GM11168 (cell line): ENCODE results near the gene KRTAP3-3.
"Not testable (repeated sequence)": the region's sequence is repeated elsewhere in the genome, so short reads cannot be mapped to it uniquely, and the experiment has no call there.

Experiments used
- in situ Hi-C: fragments of 300-500 bp; cut with MboI; formaldehyde crosslinking; loops from one replicate; pipeline ENCODE4 v1.12.0; 2022; ENCODE audit warnings: low sequenced_read_pairs; ENCODE audit not compliant: unreplicated experiment

KRTAP3-3 gene

DNA sequence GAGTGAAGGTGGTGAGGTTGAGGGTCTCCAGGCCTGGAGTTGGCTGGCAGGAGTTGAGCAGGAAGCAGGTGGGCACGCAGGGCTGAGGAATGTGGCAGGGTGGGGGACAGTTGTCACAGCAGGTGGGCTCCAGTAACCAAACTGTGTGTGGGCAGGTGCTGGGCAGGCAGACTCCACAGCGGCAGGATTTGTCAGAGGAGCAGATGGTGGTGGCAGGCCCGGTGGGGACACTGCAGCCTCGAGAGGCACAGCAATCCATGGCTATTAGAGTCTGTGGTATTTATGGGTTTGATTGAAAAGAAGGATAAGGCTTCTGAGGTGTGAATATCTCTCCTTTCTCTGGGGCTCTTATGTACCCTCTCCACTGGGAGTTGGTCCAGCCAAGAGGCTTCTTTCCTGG lies at the start of gene KRTAP3-3:
KRTAP3-3 (minus strand) TSS at position 326 of the 400 bp plus-strand sequence; CDS start at position 259, 67 bp downstream.
- in situ Hi-C loops, result no loop called here

DNA sequence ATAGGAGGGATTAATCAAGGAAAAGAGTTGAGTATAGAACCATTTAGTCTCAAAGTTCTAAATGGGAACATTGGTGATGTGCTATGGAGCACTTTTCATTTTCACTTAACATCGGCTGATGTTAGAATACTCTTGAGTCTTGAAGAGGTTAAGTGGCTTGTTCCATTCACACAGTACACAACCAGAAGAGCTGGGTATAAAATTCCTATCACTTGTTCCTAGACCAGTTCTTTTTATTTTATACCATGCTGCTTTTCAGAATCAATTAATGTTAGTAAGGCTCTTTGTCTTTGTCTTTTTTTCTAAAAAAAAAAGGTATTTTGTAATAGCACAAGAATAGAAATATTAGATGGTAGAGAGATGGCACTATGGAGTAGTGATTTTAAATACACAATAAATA lies 49.0 kb upstream of the KRTAP3-3 start:
- in situ Hi-C loops, result no loop called here

DNA sequence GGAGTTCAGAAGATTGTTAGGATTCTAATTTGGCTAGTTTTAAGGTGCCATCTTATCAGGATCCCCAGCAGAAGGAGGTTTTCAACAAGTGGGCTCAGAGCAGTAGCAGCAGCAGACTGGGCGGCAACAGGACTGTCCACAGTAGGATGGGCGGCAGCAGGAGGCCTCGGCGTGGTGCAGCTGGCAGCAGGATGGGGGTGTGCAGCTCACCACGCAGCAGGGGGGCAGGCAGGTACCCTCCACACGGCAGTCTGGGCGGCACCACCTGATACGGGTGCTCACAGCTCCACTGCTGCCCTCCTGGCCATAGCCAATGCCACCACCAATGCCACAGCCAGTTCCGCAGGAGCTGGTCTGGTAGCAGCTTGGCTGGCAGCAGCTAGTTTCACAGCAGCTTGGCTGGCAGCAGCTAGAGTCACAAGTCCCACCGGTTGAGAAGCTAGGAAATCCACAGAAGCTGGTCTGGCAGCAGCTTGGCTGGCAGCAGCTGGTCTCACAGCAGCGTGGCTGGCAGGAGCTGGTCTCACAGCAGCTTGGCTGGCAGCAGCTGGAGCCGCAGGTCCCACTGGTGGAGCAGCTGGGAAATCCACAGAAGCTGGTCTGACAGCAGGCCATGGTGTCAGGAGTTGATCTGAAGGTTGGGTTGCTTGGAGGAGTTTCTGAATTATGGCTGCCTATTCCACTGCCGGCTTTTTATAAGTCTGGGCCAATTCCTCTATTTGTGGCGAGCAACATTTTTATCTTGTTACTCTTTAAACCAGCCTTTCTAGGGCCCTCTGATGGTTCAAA lies 47.0 kb upstream of the KRTAP3-3 start, which contains the start of gene KRTAP1-1:
KRTAP1-1 (minus strand) TSS at position 668 of the 789 bp plus-strand sequence; CDS start at position 615, 53 bp downstream.
- in situ Hi-C loops, result not testable (repeated sequence)

DNA sequence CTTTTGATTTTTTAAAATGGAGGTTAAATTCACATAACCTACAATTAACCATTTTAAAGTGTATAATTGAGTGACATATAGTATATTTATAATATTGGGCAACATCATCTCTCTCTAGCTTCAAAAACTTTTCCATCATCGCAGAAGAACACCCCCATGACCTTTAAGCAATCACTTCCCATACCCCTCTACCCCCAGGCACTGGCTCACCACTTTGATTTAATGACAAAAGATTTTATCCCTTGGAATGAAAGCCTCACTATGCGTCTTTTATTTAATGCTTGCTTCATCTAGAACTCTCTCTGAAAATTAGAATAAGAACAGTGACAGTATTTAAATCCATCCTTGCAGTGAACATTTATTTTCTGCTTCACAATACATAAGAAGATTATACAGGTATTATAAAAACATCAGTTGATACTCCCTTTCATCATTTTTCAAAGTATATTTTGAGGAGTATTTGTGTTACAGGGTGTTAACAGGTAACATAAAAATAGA lies 43.9 kb upstream of the KRTAP3-3 start:
- in situ Hi-C loops, result no loop called here

DNA sequence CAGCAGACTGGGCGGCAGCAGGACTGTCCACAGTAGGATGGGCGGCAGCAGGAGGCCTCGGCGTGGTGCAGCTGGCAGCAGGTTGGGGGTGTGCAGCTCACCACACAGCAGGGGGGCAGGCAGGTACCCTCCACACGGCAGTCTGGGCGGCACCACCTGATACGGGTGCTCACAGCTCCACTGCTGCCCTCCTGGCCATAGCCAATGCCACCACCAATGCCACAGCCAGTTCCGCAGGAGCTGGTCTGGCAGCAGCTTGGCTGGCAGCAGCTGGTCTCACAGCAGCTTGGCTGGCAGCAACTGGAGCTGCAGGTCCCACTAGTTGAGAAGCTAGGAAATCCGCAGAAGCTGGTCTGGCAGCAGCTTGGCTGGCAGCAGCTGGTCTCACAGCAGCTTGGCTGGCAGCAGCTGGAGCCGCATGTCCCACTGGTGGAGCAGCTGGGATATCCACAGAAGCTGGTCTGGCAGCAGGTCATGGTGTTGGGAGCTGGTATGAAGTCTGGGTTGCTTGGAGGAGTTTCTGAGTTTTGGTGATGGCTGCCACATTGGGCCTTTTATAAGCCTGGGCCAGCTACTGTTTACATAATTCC lies 40.5 kb upstream of the KRTAP3-3 start, which contains the start of gene KRTAP1-3:
KRTAP1-3 (minus strand) TSS at position 529 of the 590 bp plus-strand sequence; CDS start at position 476, 53 bp downstream.
- in situ Hi-C loops, result not testable (repeated sequence)

DNA sequence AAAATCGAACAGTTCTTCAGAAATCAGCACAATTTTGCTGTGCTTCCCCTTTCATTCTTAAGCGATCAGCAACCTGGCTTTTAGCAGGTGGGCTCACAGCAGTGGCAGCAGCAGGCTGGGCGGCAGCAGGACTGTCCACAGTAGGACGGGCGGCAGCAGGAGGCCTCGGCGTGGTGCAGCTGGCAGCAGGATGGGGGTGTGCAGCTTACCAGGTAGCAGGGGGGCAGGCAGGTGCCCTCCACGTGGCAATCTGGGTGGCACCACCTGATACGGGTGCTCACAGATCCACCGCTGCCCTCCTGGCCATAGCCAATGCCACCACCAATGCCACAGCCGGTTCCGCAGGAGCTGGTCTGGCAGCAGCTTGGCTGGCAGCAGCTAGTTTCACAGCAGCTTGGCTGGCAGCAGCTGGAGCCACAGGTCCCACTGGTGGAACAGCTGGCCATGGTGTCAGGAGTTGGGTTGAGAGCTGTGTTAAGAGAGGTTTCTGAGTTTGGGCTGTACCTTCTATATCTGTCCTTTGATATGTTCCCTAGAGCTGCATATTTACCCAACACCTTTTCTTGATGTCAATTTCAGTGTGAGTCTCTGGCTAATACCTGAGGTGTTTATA lies 35.8 kb upstream of the KRTAP3-3 start, which contains the start of gene KRTAP1-4:
KRTAP1-4 (minus strand) TSS at position 563 of the 613 bp plus-strand sequence; CDS start at position 446, 117 bp downstream.
- in situ Hi-C loops, result no loop called here

DNA sequence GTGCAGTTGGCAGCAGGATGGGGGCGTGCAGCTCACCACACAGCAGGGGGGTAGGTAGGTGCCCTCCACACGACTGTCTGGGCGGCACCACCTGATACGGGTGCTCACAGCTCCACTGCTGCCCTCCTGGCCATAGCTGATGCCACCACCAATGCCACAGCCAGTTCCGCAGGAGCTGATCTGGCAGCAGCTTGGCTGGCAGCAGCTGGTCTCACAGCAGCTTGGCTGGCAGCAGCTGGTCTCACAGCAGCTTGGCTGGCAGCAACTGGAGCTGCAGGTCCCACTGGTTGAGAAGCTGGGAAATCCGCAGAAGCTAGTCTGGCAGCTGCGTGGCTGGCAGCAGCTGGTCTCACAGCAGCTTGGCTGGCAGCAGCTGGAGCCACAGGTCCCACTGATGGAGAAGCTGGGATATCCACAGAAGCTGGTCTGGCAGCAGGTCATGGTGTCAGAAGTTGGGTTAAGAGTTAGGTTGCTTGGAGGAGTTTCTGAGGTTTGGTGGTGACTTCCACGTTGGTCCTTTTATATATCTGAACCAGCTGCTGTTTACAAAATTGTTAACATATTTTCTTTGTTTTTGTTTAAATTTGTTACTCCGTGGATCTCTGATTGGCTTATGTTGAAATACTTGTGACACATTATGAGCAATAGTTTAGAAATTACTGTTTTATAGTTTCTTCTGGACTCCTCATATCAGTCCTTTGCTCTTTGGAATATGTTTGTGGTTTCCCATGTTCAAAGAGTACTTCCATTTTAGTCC lies 32.9 kb upstream of the KRTAP3-3 start, which contains the start of gene KRTAP1-5:
KRTAP1-5 (minus strand) TSS at position 494 of the 757 bp plus-strand sequence; CDS start at position 441, 53 bp downstream.
- in situ Hi-C loops, result no loop called here

DNA sequence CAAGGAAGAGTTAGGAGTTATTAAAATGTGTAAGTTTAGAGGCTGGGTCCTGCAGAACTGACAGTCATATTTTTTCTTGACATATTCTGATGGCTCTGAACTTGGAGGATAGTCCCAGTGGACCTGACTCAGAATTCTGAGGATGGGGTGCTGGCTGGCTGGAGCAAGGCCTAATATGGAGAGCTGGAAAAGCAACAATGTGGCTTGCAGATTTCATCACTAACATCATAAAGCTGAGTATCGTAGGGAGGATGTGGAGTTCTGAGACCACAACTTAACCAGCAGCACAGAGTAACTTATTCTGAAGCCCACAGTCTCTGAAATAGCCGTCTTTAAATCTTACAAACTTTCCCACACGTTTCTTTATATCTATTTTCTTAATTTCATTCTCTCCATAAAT lies 30.7 kb upstream of the KRTAP3-3 start:
- in situ Hi-C loops, result no loop called here

DNA sequence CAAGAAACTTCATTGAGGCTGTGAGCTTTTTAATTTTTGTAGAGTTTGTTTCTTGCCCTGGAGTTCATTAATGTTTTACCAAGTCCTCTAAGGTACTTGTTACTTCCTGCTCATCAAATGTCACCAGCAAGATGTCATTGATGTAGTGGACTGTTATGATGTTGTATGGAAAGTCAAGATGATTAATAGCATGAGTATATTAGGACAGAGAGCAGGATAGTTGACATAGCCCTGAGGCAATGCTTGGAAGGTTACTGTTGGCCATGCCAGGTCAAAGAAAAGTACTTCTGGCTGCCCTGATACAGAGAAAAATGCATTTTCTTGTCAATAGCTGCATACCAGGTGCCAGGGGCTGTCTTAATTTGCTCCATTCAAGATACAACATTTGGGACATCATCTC lies 26.4 kb upstream of the KRTAP3-3 start:
- in situ Hi-C loops, result no loop called here

DNA sequence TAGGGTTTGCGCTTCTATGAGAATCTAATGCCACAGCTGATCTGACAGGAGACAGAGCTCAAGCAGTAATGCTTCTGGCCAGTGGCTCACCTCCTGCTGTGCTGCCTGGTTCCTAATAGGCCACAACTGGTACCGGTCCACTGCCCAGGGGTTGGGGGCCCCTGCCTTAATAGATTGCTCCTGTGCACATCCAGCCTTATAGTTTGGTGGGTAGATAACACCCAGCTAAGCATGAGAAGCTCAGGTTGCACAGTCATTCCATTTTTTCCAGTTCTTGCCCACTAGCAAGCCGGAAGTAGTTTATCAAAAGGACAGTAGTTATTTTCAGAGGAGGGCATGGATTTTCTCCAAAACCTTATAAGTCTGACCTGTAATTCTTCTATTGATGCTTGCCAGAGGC lies 25.5 kb upstream of the KRTAP3-3 start:
- in situ Hi-C loops, result no loop called here

DNA sequence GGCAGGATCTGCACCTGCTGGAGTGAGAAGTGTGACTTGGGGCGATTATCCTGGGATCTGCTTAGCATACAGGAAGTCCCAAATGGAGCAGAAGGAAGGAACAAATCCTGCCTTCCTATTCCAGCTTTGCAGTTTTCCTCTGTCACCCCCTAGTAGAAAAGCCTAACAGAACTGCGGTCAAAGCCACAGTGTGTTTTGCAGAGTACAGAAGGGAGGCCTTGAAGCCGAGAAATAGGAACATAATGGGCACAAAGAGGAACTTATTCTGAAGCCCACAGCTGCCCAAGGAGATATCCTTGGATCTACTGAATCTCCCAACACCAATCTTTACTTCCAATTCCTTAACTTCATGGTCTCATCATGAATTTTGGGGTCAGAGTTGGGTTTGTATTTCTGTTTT lies 24.6 kb upstream of the KRTAP3-3 start:
- in situ Hi-C loops, result no loop called here

DNA sequence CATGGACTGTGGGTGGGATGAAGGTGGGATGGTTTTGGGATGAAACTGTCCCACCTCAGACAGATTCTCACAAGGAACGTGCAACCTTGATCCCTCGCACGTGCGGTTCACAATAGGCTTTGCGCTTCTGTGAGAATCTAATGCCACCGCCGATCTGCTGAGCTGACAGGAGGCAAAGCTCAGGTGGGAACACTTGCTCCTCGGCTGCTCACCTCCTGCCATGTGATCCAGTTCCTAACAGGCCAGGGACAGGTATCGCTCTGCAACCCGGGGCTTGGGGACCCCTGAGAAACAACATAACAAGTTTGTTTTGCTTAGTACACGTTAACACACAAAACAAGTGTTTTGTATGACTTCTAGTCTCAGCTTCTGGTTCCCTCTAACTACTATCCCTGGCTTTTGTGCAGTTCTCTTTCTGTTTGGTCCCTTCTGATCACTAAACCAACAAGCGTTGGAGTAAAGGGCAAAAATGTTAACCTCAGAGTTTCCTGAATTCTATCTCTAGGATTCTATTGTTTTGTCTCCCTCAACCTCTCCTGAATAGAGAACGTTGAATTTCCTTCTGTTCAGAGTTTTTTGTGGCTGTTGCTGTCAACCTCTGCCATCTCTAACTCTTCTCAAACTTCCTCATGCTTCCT lies 22.7 kb upstream of the KRTAP3-3 start:
- in situ Hi-C loops, result no loop called here

DNA sequence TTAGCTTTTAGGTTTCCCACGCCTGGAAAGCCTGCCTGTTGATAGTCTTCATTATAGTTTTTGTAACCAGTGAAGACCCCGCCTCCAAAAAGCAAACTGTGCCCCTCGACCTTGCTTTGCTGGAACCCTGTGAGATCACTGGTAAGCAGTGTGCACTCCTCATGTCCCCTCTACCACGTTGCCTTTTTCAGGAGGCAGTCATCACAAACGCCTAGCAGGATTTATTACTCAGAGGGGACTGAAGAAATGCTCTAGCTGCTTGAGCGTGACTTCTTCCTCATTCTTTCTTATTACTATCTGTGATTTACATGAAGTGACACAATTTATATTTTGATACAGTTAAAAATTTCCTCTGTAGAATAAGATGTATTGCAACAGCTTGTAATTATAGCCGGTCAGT lies 21.5 kb upstream of the KRTAP3-3 start:
- in situ Hi-C loops, result no loop called here

DNA sequence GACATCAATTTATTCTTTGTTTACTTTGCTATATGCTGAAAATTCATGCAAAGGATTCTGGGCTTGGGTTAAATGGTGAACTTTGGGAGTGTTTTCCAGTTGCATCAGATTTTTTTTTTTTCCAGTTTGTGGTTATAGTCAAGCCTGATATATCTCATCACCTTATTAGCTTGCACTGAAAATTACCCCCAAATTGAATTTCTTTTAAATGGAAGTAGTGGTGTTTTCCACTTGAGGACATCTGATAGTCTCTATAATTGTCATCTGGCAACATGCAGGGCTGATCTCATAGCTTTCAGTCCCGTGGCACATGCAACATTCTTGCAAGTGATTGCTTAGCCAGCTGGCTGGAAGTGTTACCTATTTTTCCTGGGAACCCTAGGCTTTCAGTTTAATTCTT lies 19.6 kb upstream of the KRTAP3-3 start:
- in situ Hi-C loops, result no loop called here

DNA sequence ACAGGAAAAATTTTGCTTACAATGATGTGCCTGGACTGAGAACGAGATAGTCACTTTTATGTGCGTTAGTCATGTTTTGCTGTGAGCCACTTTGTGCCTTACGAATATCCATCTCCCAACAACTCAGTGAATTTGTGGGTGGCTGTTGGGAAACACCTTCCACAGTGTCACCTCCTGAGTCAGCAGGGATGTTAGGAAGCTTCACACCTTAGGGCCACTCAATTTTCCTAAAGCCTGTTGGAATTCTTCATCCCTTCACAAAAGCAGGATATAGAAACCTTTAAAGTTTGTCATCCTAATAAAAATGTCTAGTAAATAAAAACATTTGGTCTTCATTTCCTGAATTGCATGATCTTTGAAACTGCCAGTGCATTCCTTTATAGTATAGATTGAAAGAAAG lies 19.2 kb upstream of the KRTAP3-3 start:
- in situ Hi-C loops, result no loop called here

DNA sequence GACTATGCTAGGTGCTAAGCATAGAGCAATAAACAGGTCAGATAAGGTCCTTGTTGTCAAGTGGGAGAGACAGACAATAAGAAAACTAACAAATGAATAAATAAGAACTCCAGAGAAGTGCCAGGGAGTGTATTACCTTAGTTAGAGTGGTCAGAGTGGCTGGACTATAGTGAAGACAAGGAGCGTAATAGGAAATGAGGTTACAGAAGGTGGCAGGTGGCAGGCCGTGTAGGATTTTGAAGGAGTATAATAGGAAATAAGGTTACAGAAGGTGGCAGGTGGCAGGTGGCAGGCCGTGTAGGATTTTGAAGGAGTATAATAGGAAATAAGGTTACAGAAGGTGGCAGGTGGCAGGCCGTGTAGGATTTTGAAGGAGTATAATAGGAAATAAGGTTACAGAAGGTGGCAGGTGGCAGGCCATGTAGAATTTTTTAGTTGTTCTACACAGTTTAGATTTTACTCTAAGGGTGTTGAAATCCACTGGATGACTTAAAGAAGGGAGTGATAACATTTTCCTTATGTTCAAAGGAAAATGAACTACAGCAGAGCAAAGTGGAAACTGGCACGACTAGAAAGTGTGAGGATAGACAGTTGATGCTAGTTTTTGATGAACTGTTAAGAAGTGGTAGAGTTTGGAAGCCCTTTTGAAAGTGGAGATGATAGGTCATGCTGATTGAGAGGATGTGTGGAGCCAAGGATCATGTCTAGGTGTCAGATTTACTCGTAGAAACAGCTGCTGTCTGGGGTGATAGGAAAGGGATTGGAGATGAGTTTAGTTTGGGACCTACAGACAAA lies 18.6 kb upstream of the KRTAP3-3 start:
- in situ Hi-C loops, result no loop called here

DNA sequence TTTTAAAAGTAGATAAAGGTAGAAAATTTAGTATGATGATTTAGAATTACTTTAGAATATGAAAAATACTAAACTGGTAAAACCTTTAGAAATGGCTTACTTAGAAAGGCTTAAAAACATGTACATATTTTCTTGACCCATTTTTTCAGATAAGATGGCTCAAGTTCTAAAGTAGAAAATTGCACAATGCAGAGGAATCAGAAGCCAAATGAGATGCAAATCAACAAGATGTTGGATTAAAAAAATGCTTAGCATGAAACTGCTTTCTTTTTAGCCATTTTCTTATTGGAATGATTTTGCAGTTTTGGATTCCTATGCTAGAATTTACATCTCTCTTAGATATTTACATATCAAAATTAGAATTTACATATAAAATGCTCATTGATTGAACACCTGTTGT lies 16.5 kb upstream of the KRTAP3-3 start:
- in situ Hi-C loops, result no loop called here

DNA sequence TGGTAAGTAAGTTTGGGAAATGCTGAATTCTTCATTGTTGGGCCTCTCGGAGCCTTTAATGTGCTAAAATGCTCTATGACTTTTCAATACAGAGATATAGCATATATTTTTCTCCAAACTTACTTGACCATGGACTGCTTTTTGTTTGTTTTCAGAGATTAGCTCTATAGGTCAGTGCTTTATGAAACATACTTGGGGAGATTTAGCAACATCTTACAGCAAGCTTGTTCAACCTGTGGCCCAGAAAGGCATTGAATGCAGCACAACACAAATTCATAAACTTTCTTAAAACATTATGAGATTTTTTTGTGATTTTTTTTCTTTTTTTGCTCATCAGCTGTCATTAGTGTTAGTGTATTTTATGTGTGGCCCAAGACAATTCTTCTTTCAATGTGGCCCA lies 16.0 kb upstream of the KRTAP3-3 start:
- in situ Hi-C loops, result no loop called here

DNA sequence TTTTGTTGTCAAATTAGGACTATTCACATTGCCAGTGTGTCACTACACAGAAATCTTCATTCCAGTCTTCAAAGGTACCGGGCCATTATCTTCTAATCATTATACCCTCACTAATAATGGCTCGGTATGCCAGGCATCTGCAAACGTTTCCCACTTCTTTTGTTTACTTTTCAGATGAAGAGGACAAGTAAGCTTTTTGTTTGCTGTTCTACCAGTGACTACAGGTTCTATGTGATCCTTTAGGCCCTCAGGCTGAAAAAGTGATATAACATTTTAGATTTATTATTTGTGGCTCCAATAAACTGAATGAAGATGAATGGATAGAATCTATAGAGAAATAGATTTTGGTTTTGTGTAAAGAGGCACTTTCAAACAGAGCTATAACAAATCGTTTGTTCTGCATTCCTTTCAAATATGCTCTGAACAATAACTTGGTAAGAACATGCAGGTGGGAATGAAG lies 15.4 kb upstream of the KRTAP3-3 start:
- in situ Hi-C loops, result no loop called here
